Activated B cell treated with CpG ODN at 0.5 μM for 24 hours (primary cell): ENCODE measurements around the gene SH3PXD2A. TPM values are rescaled to one million over a fixed set of nuclear protein-coding genes. Genes with fewer than 3 reads are reported as not detected.

ENCODE experiments used
- ATAC-seq: fragments of 200-7000 bp; cut with Tn5 transposase; one replicate; pipeline ENCODE4 v1.10.0; 2021; ENCODE audit warnings: low read depth, mild to moderate bottlenecking, moderate library complexity
- CTCF ChIA-PET: fragments of 350-600 bp; sonication (Branson Sonifier 250); formaldehyde crosslinking; loops from one replicate; lab custom pipeline; 2021; ENCODE audit warnings: antibody characterized with exemption; lab: Charles Lee
- POLR2A ChIA-PET: fragments of 350-600 bp; sonication (Branson Sonifier 250); formaldehyde crosslinking; loops from one replicate; lab custom pipeline; 2021; ENCODE audit warnings: antibody characterized with exemption; lab: Charles Lee
- DNase-seq: peaks from one replicate; pipeline ENCODE4 v3.0.0; 2022
- H3K27ac Mint-ChIP-seq: one replicate; pipeline ENCODE4 v1.8.0; 2020; ENCODE audit warnings: mixed read lengths
- H3K27me3 Mint-ChIP-seq: one replicate; pipeline ENCODE4 v1.8.0; 2021; ENCODE audit warnings: mixed read lengths
- H3K36me3 Mint-ChIP-seq: one replicate; pipeline ENCODE4 v1.8.0; 2021; ENCODE audit warnings: low read depth, mixed read lengths
- H3K4me1 Mint-ChIP-seq: one replicate; pipeline ENCODE4 v1.8.0; 2021; ENCODE audit warnings: mixed read lengths
- H3K4me3 Mint-ChIP-seq: one replicate; pipeline ENCODE4 v1.8.0; 2020; ENCODE audit warnings: mild to moderate bottlenecking, mixed read lengths
- H3K9me3 Mint-ChIP-seq: one replicate; pipeline ENCODE4 v1.8.0; 2020; ENCODE audit warnings: mixed read lengths
- intact Hi-C: fragments of 100-400 bp; cut with micrococcal nuclease; formaldehyde crosslinking; loops from one replicate; pipeline ENCODE4 v1.15.1; 2024
- total RNA-seq: library from RNA; stranded (reverse); gene quantifications from 2 replicates; pipeline ENCODE4 v1.2.3, GENCODE V29; 2022
- TF ChIP-seq, protein P1 (sequence below): fragments of 200-600 bp; IDR thresholded peaks from one replicate; pipeline ENCODE4 v1.8.0; 2022; ENCODE audit warnings: antibody characterized with exemption, mild to moderate bottlenecking

The SH3PXD2A gene
- total RNA-seq, 1 donor from 2014 or later: 18.2 TPM

DNA sequence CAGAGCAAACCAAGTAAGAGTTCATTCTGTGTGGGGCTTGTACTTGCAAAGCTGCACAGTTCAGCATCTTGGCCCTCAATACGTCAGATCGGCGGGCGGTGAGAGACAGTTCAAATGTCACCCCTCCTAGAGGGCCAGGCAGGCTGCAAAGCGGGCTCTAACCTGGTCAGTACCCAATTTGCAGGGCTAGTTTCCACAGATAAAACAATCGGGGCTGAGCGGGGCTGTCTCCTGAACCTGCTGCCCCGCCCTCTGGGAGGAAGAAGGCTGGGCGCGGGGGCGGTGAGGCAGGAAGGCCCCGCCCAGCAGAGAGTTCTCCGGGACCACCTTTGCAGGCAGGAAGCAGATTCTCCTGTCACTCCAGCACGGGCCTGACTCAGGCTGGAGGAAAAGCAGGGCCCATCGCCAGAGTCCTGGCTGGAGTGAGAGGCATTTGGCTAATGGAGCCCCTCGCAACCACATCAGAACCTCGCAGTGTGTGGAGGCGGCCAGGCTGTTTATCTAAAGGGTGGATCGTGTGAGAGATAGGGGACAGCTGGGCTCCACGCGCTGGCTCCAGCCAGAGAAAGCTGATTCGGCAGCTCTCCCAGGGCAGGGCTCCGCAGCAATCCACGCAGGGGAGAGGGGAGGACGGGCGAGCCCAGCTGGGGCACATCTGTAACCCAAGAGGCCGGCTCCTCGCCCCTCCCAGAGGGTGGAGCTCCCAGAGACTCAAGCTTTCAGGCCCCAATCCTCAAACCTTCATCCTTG is 83.1 kb downstream of the SH3PXD2A start:
- TF ChIP-seq, protein P1, sequence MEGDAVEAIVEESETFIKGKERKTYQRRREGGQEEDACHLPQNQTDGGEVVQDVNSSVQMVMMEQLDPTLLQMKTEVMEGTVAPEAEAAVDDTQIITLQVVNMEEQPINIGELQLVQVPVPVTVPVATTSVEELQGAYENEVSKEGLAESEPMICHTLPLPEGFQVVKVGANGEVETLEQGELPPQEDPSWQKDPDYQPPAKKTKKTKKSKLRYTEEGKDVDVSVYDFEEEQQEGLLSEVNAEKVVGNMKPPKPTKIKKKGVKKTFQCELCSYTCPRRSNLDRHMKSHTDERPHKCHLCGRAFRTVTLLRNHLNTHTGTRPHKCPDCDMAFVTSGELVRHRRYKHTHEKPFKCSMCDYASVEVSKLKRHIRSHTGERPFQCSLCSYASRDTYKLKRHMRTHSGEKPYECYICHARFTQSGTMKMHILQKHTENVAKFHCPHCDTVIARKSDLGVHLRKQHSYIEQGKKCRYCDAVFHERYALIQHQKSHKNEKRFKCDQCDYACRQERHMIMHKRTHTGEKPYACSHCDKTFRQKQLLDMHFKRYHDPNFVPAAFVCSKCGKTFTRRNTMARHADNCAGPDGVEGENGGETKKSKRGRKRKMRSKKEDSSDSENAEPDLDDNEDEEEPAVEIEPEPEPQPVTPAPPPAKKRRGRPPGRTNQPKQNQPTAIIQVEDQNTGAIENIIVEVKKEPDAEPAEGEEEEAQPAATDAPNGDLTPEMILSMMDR: no peak
- ChIA-PET POLR2A (interaction anchor here (0.6 kb wide), 1 partner anchor 327 kb away, joined by 4 read pairs; no protein-coding TSS in a partner anchor), CTCF (no interaction called here)
- peaks cover 4% of the 10 kb centered on the region for H3K27me3 Mint-ChIP-seq
- ATAC-seq: peak; percentile 84
- H3K4me1 Mint-ChIP-seq: peaks cover 47% of the 10 kb centered on the region
- H3K27ac Mint-ChIP-seq: peak overlapping the region; percentile 71
- H3K36me3 Mint-ChIP-seq: peaks cover 2% of the 10 kb centered on the region
- DNase-seq: peak; percentile 36
- intact Hi-C loops: loop anchor here (2.0 to 10.0 kb wide), 2 partner anchors 79 to 83 kb away; partner anchors contain the start of gene SH3PXD2A
- H3K4me3 Mint-ChIP-seq: peak overlapping the region; percentile 90
- peaks cover 6% of the 10 kb centered on the region for H3K9me3 Mint-ChIP-seq

DNA sequence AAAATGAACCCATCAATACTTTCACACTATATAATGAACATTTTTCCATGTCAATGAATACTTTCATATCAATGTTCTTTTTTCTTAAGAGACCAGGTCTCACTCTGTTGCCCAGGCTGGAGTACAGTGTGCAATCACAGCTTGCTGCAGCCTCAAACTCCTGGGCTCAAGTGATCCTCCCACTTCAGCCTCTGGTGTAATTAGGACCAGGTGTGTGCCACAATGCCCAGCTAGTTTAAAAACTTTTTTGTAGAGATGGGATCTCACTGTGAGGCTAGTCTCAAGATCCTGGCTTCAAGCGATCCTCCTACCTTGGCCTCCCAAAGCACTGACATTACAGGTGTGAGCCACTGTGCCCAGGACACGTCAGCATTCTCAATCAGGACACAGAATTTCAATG is 85.2 kb downstream of the SH3PXD2A start:
- ATAC-seq (no peak), DNase-seq (no peak)
- Mint-ChIP-seq H3K27me3 (no peaks in the 10 kb centered on the region), H3K27ac (no peak overlapping the region), H3K9me3 (peaks cover 6% of the 10 kb centered on the region), H3K4me3 (no peak overlapping the region), H3K36me3 (peaks cover 2% of the 10 kb centered on the region), H3K4me1 (peaks cover 56% of the 10 kb centered on the region)
- intact Hi-C loops: loop anchor here (10.0 kb wide), 1 partner anchor 85 kb away; the partner anchor contains the start of gene SH3PXD2A
- TF ChIP-seq, protein P1: no peak
- POLR2A ChIA-PET: no interaction called here
- CTCF ChIA-PET: no interaction called here

DNA sequence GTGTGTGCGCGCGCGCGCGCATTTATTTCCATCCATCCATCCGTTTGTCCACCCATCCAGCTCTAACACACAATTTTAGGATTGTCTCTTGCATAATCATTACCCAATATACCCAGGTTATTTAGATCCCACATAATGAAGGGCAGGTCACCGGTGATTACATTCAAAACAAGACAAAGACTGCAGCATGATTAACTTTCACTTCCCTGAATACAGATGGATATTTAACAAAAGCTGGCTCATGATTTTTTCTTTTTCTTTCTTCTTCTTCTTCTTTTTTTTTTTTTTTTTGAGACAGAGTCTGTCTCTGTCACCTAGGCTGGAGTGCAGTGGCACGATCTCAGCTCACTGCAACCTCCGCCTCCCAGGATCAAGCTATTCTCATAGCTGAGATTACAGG is 86.2 kb downstream of the SH3PXD2A start:
- Mint-ChIP-seq H3K9me3 (no peaks in the 10 kb centered on the region), H3K36me3 (peaks cover 2% of the 10 kb centered on the region), H3K27me3 (no peaks in the 10 kb centered on the region), H3K27ac (no peak overlapping the region), H3K4me1 (peaks cover 59% of the 10 kb centered on the region), H3K4me3 (no peak overlapping the region)
- ATAC-seq (no peak), DNase-seq (no peak)
- TF ChIP-seq, protein P1: no peak
- POLR2A ChIA-PET: no interaction called here
- CTCF ChIA-PET: no interaction called here
- intact Hi-C loops: no loop called here

DNA sequence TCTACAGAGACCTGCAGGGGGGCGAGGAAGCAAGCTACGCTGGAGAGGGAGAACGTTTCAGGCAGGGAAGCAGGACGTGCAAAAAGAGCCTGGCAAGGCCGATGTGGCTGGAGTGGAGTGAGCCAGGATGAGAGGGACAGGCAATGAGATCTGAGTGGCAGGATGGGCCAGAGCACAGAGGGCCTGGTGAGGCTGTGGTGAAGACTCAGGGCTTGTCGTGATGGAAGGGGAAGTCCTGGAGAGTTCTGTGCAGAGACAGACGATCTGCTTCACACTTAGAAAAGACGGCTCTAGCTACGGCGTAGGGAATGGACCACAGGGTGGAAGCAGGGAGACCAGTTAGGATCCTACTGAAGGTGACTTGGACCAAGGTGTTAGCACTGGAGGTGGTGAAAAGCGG is 87.0 kb downstream of the SH3PXD2A start:
- CTCF ChIA-PET: no interaction called here
- no peak overlapping the region for H3K4me3 Mint-ChIP-seq
- peaks cover 67% of the 10 kb centered on the region for H3K4me1 Mint-ChIP-seq

DNA sequence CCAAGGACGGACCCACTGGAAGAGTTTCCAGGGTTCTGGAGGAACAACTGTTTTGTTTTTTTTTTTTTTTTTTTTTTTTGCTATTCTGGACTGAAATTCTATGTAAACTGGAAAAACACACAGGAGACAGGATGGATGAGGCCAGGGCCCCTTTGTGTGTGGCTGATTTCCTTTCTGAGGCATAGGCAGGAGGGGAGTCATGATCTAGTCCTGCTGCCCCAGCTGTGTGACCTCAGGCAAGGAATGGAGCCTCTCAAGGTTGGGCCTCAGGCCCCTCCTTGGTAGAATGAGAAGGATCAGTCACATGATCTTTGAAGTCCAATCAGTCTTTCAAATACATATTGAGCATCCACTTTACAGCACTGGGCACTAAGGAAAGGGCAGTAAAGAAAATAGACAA is 87.6 kb downstream of the SH3PXD2A start:
- H3K9me3 Mint-ChIP-seq: no peaks in the 10 kb centered on the region
- no peaks in the 10 kb centered on the region for H3K27me3 Mint-ChIP-seq
- DNase-seq (no peak), ATAC-seq (no peak)
- H3K4me3 Mint-ChIP-seq: no peak overlapping the region
- intact Hi-C loops: no loop called here
- CTCF ChIA-PET: no interaction called here
- POLR2A ChIA-PET: no interaction called here
- TF ChIP-seq, protein P1: no peak
- peaks cover 66% of the 10 kb centered on the region for H3K4me1 Mint-ChIP-seq
- no peak overlapping the region for H3K27ac Mint-ChIP-seq
- H3K36me3 Mint-ChIP-seq: peaks cover 2% of the 10 kb centered on the region

More for the DNA sequence above, 87.0 kb downstream of the SH3PXD2A start:
- Mint-ChIP-seq H3K9me3 (no peaks in the 10 kb centered on the region), H3K27me3 (no peaks in the 10 kb centered on the region), H3K36me3 (peaks cover 2% of the 10 kb centered on the region), H3K27ac (no peak overlapping the region)
- ATAC-seq: no peak
- POLR2A ChIA-PET: no interaction called here
- DNase-seq: no peak
- TF ChIP-seq, protein P1: no peak
- intact Hi-C loops: no loop called here
